K562 (cell line): Measurements from ENCODE around the gene HPX. TPM values are rescaled to one million over a fixed set of nuclear protein-coding genes. Genes with fewer than 3 reads are reported as not detected.

Experiments used
- ATAC-seq: fragments of 200-7000 bp; cut with Tn5 transposase; 3 replicates; pipeline ENCODE4 v1.9.1; 2020; ENCODE audit warnings: moderate library complexity
- BruUV-seq: library from RNA; stranded (reverse); fragments of 400-500 nt; replicated peaks from 2 replicates; lab custom pipeline; 2021; lab: Mats Ljungman, UMichigan
- CTCF ChIA-PET: fragments of 300-600 bp; formaldehyde crosslinking; extraction: SDS; loops from one replicate; lab custom pipeline; 2021; ENCODE audit warnings: low intra/inter-chr PET ratio; lab: Yijun Ruan, JAX
- POLR2A ChIA-PET: fragments of 300-600, 350-650 bp; sonication (Branson Sonifier 250); formaldehyde crosslinking; extraction: SDS; loops from one replicate; lab custom pipeline; 2021; ENCODE audit warnings: antibody characterized with exemption, inconsistent platforms; lab: Yijun Ruan, JAX
- DNase-seq, 4 experiments: peaks; one replicate each; pipeline versions ENCODE4 v3.0.0 to v3.0.0-alpha.2; 2011 to 2018; ENCODE audit warnings: low spot score in 3 of 4, mixed read lengths in 3 of 4; ENCODE audit errors: extremely low read depth in 1 of 4
- FAIRE-seq: peaks from 2 replicates; lab custom pipeline; 2011; peaks lifted over from hg19 to GRCh38; lab: Jason Lieb, UNC
- H2AFZ ChIP-seq: 2 replicates; pipeline ENCODE4 v1.6.0; 2011; ENCODE audit warnings: low read depth, low read length, control low read depth, inconsistent platforms
- H3K27ac ChIP-seq: fragments of 200-600 bp; 3 replicates; pipeline ENCODE4 v1.8.0; 2011; ENCODE audit warnings: low read depth, mild to moderate bottlenecking, control low read depth, inconsistent platforms, low read length, moderate library complexity, mixed read lengths; ENCODE audit errors: extremely low read depth
- H3K27me3 ChIP-seq, 2 experiments: fragments of 300-600 bp in 1 of 2; 2 replicates in 1 of 2; 3 replicates in 1 of 2; pipeline versions ENCODE4 v1.6.0 to v1.8.0; 2011; ENCODE audit warnings: inconsistent platforms in 2 of 2, low read length in 2 of 2, mild to moderate bottlenecking in 1 of 2, mixed read lengths in 1 of 2, moderate library complexity in 1 of 2; ENCODE audit not compliant: control insufficient read depth in 2 of 2, insufficient read depth in 2 of 2
- H3K36me3 ChIP-seq: fragments of 300-600 bp; 3 replicates; pipeline ENCODE4 v1.8.0; 2011; ENCODE audit warnings: mild to moderate bottlenecking, low read length, inconsistent platforms; ENCODE audit not compliant: control insufficient read depth, insufficient read depth
- H3K4me1 ChIP-seq, 2 experiments: fragments of 200-600 bp in 1 of 2; replicated peaks in 1 of 2; 2 replicates in 1 of 2; 3 replicates in 1 of 2; pipeline versions ENCODE4 v1.5.1 to v1.8.0; 2011; ENCODE audit warnings: inconsistent platforms in 2 of 2, low read length in 2 of 2, mild to moderate bottlenecking in 1 of 2, mixed read lengths in 1 of 2, moderate library complexity in 1 of 2; ENCODE audit not compliant: control insufficient read depth in 2 of 2, insufficient read depth in 2 of 2
- H3K4me2 ChIP-seq: 2 replicates; pipeline ENCODE4 v1.6.1; 2011; ENCODE audit warnings: low read length, control low read depth, inconsistent platforms, mixed read lengths; ENCODE audit not compliant: insufficient read depth
- H3K4me3 ChIP-seq: fragments of 200-600 bp; sonication (generic), shearing (Covaris generic); 2 replicates; pipeline ENCODE4 v1.5.1; 2016; ENCODE audit warnings: control low read depth, inconsistent platforms
- H3K79me2 ChIP-seq: fragments of 200-600 bp; 3 replicates; pipeline ENCODE4 v1.8.0; 2011; ENCODE audit warnings: low read length, inconsistent platforms; ENCODE audit not compliant: control insufficient read depth, insufficient read depth
- H3K9ac ChIP-seq, 2 experiments: 2 replicates each; pipeline versions ENCODE4 v1.6.0 to v1.6.1; 2011; ENCODE audit warnings: low read depth in 2 of 2, low read length in 2 of 2, control low read depth in 1 of 2, inconsistent platforms in 1 of 2, mild to moderate bottlenecking in 1 of 2, mixed read lengths in 1 of 2; ENCODE audit not compliant: insufficient read depth in 1 of 2
- H3K9me1 ChIP-seq: one replicate; pipeline ENCODE4 v1.6.0; 2011; ENCODE audit warnings: inconsistent platforms, mild to moderate bottlenecking, low read length, moderate library complexity; ENCODE audit not compliant: control insufficient read depth, insufficient read depth
- H3K9me3 ChIP-seq: replicated peaks from 2 replicates; pipeline ENCODE4 v1.5.1; 2011; ENCODE audit warnings: low read depth, low read length, inconsistent platforms; ENCODE audit not compliant: control insufficient read depth, insufficient read depth
- H4K20me1 ChIP-seq: replicated peaks from 2 replicates; pipeline ENCODE4 v1.6.1; 2011; ENCODE audit warnings: low read length, inconsistent platforms, mixed read lengths; ENCODE audit not compliant: control insufficient read depth, insufficient read depth
- ETV1 ChIP-seq: fragments of 450-650 bp; conservative IDR thresholded peaks from 2 replicates; pipeline ENCODE4 v1.6.1; 2016; ENCODE audit warnings: missing genetic modification characterization, control low read depth, low read depth, missing compliant biosample characterization
- GABPA ChIP-seq: fragments of 200-800 bp; sonication (Bioruptor generic); conservative IDR thresholded peaks from 2 replicates; pipeline ENCODE4 v1.6.1; 2016; ENCODE audit warnings: low read depth, missing genetic modification characterization, missing compliant biosample characterization
- MGA ChIP-seq: fragments of 450-650 bp; IDR thresholded peaks from 2 replicates; pipeline ENCODE4 v1.6.1; 2016; ENCODE audit warnings: mild to moderate bottlenecking, moderate library complexity
- WGBS: fragments of 100-300 bp; shearing (Covaris generic); methylation state at CpG from one replicate; pipeline ENCODE4 v1.1.6; 2016; ENCODE audit warnings: low coverage, mixed read lengths; ENCODE audit not compliant: insufficient coverage; ENCODE audit errors: missing lambda C conversion rate; 5-methylcytosine and 5-hydroxymethylcytosine counted together
- in situ Hi-C: fragments of 300-500 bp; cut with MboI; formaldehyde crosslinking; loops from 4 replicates; pipeline ENCODE4 v1.15.0; 2018; ENCODE audit warnings: inconsistent platforms, mixed read lengths
- intact Hi-C: fragments of 100-400 bp; cut with micrococcal nuclease; formaldehyde crosslinking; loops from 2 replicates; pipeline ENCODE4 v1.14.2; 2022
- polyA plus RNA-seq, 8 experiments: library from polyadenylated mRNA; depleted of rRNA in 4 of 8; stranded (reverse) in 5 of 8; unstranded in 3 of 8; fragments of >200 nt; fragmentation: Nextera tagmentation in 2 of 8; fragmentation: Illumina TruSeq in 1 of 8; extraction: Ambion mirVana in 2 of 8; extraction: Trizol in 1 of 8; gene quantifications; 2 replicates each; pipeline versions ENCODE4 v1.2.1 to v1.2.3, GENCODE V29; 2011 to 2014; ENCODE audit warnings: inconsistent platforms in 1 of 8, missing spikeins in 1 of 8
- total RNA-seq, 7 experiments: library from RNA; depleted of rRNA in 6 of 7; stranded (reverse); fragments of >200 nt in 6 of 7; fragmentation: Illumina TruSeq in 2 of 7; extraction: Trizol in 2 of 7; gene quantifications; 2 replicates each; pipeline versions ENCODE4 v1.2.1 to v1.2.3, GENCODE V29; 2011 to 2021; ENCODE audit warnings: low replicate concordance in 1 of 7

HPX gene
- total and polyA plus RNA-seq, 9 of the 15 experiments (the other 6 are each of a cell fraction or from before 2014, with no cell fraction given) = 0.12 to 1.2 (median 0.49) TPM; not detected in 1

DNA sequence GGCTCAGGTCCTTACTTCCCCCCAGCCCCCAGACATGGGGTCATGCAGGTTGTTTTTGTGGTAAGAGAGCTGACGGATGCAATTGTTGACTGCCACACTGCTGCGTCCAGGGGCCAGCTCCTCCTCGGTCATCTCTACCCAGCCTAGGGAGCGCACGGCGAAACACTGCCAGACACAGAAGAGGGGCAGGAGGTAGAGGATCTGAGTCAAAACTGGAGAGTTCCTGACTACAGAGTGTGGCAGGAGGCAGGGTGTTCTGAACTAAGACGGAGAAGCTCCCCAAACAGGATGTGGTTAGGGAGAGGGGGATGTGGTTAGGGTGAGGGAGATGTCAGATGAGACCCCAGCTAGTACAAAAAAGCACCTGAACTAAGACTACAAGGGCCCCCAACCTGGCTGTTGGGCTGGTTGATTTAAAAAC is 38.2 kb downstream of the HPX start:
- Histone ChIP-seq H2AFZ (no peak overlapping the region), H3K4me2 (no peak overlapping the region), H3K27ac (no peak overlapping the region), H3K4me1 (peaks cover 0 to 7% of the 10 kb centered on the region in 2 experiments; a peak in 3 of 5 replicates), H3K27me3 (peaks cover 25 to 64% of the 10 kb centered on the region in 2 experiments; a peak in 4 of 5 replicates), H3K4me3 (no peak overlapping the region), H3K36me3 (no peaks in the 10 kb centered on the region), H3K79me2 (no peaks in the 10 kb centered on the region), H4K20me1 (0 out of 2 replicates have a peak, but pooled peaks cover 3% of the 10 kb centered on the region), H3K9ac (no peak overlapping the region), H3K9me1 (no peaks in the 10 kb centered on the region), H3K9me3 (no peaks in the 10 kb centered on the region)
- POLR2A ChIA-PET = interaction anchor here (0.7 to 1.5 kb wide), 4 partner anchors 13 to 71 kb away, joined by 3 to 5 read pairs (median 4); partner anchors contain the start of genes APBB1 and SMPD1
- WGBS = 8% methylated on average over 7 of the region's 7 CpGs
- no peak for DNase-seq
- no peak for FAIRE-seq
- ATAC-seq = peak; percentile 13; the same call in 1 of the 3 replicates
- TF ChIP-seq MGA = no peak
- TF ChIP-seq GABPA = peak; percentile 76
- 0 out of 2 replicates have a peak, but pooled peaks have one; percentile 13 for TF ChIP-seq ETV1 (tag)
- in situ Hi-C loops = no loop called here
- CTCF ChIA-PET = no interaction called here
- intact Hi-C loops = no loop called here
- BruUV-seq = no TSS peak
